GM18909 (cell line): ENCODE data around the gene FAM110D.

Source experiments
- ATAC-seq: cut with Tn5 transposase; IDR thresholded peaks from one replicate; pipeline ENCODE4 v1.9.1; 2021; ENCODE audit warnings: mild to moderate bottlenecking; ENCODE audit not compliant: unreplicated experiment, poor library complexity

FAM110D gene

GRCh38 chr1:26160527-26161414, 1.9 kb downstream of the FAM110D start:
- ATAC-seq = no peak

GRCh38 chr1:26161415-26162219, 2.7 kb downstream of the FAM110D start:
- ATAC-seq = no peak

DNA sequence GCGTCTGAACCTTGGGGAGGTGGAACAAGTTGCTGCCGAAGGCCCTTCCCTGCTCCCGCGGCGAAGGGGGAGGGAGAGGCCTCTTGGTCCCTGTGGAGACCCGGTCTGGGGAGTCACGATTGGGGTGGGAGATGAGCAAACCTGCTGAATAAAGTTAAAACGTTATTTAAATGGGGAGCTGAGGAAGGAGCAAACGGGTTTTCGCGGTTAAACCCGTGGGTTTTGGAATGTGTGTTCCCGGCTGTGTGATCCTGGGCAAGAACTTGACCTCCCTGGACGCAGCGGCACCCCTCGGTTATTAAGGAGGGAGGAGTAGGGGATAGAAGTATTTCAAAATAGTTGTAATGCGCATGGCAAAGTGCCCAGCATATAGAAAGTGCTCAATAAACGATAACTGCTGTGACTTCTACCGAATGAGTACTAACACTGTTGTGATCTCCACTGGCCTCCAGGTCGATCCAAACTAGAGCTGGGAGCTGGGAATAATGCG, 3.4 kb downstream of the FAM110D start:
- ATAC-seq = no peak

DNA sequence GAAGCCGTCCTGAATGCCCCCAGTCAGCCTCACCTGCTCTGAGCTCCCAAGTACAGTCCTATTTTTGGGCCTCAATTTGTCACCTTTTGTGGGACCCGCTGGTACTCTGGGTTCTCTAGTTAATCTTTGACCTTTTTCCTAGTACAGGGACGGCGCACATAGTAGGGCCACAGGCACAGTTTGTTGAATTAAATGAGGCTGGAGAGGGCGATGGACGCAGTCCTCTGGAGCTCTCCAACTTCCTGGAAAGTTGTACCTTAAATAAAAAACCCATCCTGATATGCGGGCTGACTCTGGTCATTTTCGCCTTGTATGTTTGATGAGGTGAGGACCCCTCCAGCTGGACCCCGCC, 4.8 kb downstream of the FAM110D start:
- ATAC-seq = no peak

- no peak for ATAC-seq
Observed at GRCh38 chr1:26164036-26164860, 5.4 kb downstream of the FAM110D start.

GRCh38 chr1:26164861-26165842, 6.3 kb downstream of the FAM110D start:
- ATAC-seq = no peak

DNA sequence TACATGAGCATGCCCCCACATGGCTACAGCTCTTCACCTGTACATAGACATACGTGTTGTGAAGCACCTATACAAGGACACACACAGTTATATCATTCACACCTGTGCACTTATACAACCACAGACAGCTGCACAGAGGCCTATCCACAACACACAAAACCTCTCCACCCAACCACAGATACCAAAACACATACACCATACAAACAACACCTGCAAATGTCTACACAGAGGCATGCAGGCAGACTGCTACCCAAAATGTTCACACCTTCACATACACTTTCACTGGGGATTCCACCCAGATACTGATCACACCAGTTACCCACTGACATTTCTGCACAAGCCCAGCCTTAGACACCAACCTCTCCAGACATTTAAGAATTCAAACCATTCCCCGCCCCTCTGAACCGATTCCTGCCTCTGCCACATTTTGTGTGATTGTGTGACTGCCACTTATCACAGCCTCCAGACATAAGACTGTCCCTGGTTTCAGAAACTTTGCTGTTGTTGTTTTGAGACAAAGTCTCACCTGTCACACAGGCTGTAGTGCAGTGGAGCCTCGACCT, 7.9 kb downstream of the FAM110D start:
- no peak for ATAC-seq

GRCh38 chr1:26168410-26169197, 9.7 kb downstream of the FAM110D start, which contains the start of gene C1orf232:
Gene C1orf232, minus strand, starts transcription at chr1:26168963. Its CDS starts 464 bp downstream, at chr1:26168499.
- ATAC-seq = no peak

- no peak for ATAC-seq
Observed at GRCh38 chr1:26169198-26169554, 10.3 kb downstream of the FAM110D start.

DNA sequence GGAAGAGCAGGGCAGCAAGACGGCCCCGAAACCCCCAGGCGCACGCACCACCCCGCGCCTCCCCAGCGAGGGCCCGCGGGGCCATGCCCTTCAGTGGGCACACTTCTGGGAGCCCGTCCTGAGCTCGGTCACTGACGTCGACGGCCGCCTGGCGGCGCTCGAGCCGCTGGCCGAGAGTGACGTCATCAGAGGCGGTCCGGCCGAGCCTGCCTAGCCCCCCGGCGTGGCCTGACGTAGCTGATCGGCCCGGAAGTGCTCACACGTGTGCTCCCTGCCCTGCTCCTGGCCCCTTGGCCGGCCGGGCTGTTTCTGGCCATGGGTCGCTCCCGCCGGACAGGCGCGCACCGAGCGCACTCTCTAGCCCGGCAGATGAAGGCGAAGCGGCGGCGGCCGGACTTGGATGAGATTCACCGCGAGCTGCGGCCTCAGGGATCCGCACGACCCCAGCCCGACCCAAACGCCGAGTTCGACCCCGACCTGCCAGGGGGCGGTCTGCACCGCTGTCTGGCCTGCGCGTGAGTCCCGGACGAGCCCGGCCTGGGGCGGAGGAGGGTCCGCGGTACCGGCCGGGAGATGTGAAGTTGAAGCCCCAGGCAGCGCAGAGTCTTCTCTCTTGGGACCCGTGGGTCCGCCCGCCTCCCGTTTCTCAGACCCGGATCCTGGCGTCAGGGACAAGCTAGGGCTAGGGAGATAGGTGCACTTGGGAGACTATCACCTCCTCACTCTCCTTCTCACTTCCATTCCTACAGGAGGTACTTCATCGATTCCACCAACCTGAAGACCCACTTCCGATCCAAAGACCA, 11.0 kb downstream of the FAM110D start, which contains the start of gene ZNF593:
Gene ZNF593, plus strand, starts transcription at position 240 of the 803 bp plus-strand sequence. Its CDS starts 76 bp downstream, at position 316.
- ATAC-seq = peak; percentile 92

GRCh38 chr1:26170472-26170821, 11.6 kb downstream of the FAM110D start:
- no peak for ATAC-seq

- no peak for ATAC-seq
Observed at GRCh38 chr1:26171084-26172072, 12.5 kb downstream of the FAM110D start, which contains the start of gene ZNF593OS. Gene ZNF593OS, minus strand, starts transcription at chr1:26171832. Its CDS starts 171 bp downstream, at chr1:26171661.

DNA sequence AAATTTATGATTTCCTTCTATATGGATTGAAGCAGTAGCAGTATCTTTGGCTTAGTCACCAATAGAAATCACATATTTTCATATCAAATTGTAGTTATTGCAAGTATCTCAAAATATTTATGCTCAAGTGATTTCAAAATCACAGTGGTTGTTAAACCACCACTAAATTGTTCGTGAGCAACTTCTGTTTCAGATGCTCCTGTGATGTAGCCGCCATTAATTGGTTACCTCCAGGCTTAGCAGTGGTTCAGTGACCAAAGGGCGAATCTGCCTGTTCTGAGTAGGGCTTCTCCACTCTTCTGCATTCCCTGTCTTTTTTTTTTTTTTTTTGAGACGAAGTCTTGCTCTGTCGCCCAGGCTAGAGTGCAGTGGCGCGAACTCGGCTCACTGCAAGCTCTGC, 16.5 kb downstream of the FAM110D start:
- no peak for ATAC-seq

- no peak for ATAC-seq
Observed at GRCh38 chr1:26177182-26177684, 18.4 kb downstream of the FAM110D start, which contains the start of gene CNKSR1. Gene CNKSR1, plus strand, starts transcription at chr1:26177491. Its CDS starts 57 bp downstream, at chr1:26177548.

DNA sequence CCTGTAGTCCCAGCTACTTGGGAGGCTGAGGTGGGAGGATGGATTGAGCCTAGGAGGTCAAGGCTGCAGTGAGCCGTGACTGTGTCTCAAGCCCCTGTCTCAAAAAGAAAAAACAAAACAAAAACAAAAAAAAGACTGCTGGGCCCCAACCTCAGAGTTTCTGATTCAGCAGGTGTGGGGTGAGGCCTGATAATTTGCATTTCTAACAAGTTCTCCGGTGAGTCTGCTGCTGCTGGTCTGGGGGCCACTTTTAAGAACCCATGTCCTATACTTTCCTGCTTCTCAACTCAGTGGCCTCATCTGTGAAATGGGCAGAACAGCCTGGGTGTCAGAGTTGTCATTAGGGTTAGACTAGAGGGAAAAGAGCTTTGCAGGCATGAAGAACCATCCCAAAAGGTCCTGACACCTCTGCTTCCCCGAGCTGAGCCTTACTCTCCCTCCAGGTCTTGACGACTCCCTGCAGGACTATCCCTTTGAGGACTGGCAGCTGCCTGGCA, 21.2 kb downstream of the FAM110D start:
- no peak for ATAC-seq
